Thyroid gland (tissue), 4 donors: Measurements from ENCODE around the gene SLC25A36. TPM values are rescaled to one million over a fixed set of nuclear protein-coding genes. Genes with fewer than 3 reads are reported as not detected.

ENCODE experiments used
- DNase-seq, 2 donors: peaks; one replicate each; pipeline ENCODE4 v3.0.0-alpha.2; 2019
- H3K27ac ChIP-seq, 3 donors: fragments of 200-600 bp; sonication (generic); 1 replicate in 2 of 3; 2 replicates in 1 of 3; pipeline ENCODE4 v1.5.1; 2016 to 2019; ENCODE audit warnings: mild to moderate bottlenecking in 1 of 3, moderate library complexity in 1 of 3
- H3K27me3 ChIP-seq: fragments of 200-600 bp; sonication (generic); one replicate; pipeline ENCODE4 v1.5.1; 2019
- H3K36me3 ChIP-seq, 2 donors: fragments of 200-600 bp; sonication (generic); one replicate each; pipeline ENCODE4 v1.5.1; 2016 to 2019
- H3K4me1 ChIP-seq, 2 donors: fragments of 200-600 bp; sonication (generic); one replicate each; pipeline ENCODE4 v1.5.1; 2017 to 2019
- H3K4me3 ChIP-seq, 3 donors: fragments of 200-600 bp; sonication (generic); replicated peaks in 1 of 3; 1 replicate in 2 of 3; 2 replicates in 1 of 3; pipeline ENCODE4 v1.5.1; 2016; ENCODE audit warnings: mild to moderate bottlenecking in 1 of 3
- H3K9me3 ChIP-seq: fragments of 200-600 bp; sonication (generic); one replicate; pipeline ENCODE4 v1.5.1; 2017
- POLR2A ChIP-seq, 2 donors: fragments of 450-650 bp; IDR thresholded peaks; one replicate each; pipeline ENCODE4 v1.6.1; 2017; ENCODE audit warnings: antibody characterized with exemption in 2 of 2, mild to moderate bottlenecking in 2 of 2, moderate library complexity in 1 of 2
- WGBS, 2 donors: methylation state at CpG; one replicate each; pipeline ENCODE4 v1.1.5; 2017; 5-methylcytosine and 5-hydroxymethylcytosine counted together
- intact Hi-C: fragments of 100-400 bp; cut with DNase I; formaldehyde crosslinking; loops from one replicate; pipeline ENCODE4 v1.15.1; 2023
- total RNA-seq, 4 donors: library from RNA; depleted of rRNA; stranded (reverse); fragments of >200 nt; gene quantifications; one replicate each; pipeline ENCODE4 v1.2.3, GENCODE V29; 2016
- TF ChIP-seq, protein P1 (sequence below), 6 experiments: fragments of 200-600 bp in 3 of 6; fragments of 450-650 bp in 3 of 6; sonication (generic) in 3 of 6; IDR thresholded peaks; one replicate each; pipeline ENCODE4 v1.5.1; 2016 to 2019; ENCODE audit warnings: antibody characterized with exemption in 6 of 6, mild to moderate bottlenecking in 2 of 6, inconsistent platforms in 1 of 6, moderate library complexity in 1 of 6

The SLC25A36 gene
- total RNA-seq, 4 donors from 2014 or later = 102 to 226 (median 145) TPM

DNA sequence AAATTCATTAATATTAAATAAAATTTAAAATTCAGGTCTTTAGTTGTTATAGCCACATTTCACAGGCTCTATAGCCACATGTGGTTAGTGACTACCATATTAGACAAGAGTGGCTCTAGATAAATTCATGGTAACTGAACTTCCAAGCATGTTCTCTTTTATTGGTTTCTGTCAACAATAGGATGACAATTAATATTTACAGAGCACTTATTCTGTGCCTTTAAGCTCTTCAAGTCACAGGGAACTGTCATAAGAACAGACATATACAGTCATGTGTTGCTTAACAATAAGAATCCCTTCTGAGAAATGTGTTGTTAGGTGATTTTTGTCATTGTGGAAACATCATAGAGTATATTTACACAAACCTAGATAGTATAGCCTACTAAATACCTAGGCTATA, 38.8 kb upstream of the SLC25A36 start:
- intact Hi-C loops = no loop called here
- H3K36me3 ChIP-seq = no peaks in the 10 kb centered on the region
- TF ChIP-seq, protein P1, sequence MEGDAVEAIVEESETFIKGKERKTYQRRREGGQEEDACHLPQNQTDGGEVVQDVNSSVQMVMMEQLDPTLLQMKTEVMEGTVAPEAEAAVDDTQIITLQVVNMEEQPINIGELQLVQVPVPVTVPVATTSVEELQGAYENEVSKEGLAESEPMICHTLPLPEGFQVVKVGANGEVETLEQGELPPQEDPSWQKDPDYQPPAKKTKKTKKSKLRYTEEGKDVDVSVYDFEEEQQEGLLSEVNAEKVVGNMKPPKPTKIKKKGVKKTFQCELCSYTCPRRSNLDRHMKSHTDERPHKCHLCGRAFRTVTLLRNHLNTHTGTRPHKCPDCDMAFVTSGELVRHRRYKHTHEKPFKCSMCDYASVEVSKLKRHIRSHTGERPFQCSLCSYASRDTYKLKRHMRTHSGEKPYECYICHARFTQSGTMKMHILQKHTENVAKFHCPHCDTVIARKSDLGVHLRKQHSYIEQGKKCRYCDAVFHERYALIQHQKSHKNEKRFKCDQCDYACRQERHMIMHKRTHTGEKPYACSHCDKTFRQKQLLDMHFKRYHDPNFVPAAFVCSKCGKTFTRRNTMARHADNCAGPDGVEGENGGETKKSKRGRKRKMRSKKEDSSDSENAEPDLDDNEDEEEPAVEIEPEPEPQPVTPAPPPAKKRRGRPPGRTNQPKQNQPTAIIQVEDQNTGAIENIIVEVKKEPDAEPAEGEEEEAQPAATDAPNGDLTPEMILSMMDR (IDR thresholded peaks at IDR 0.05) = no peak
- TF ChIP-seq POLR2A (IDR thresholded peaks at IDR 0.05) = no peak
- no peak overlapping the region for H3K4me3 ChIP-seq
- no peaks in the 10 kb centered on the region for H3K4me1 ChIP-seq
- H3K9me3 ChIP-seq = no peaks in the 10 kb centered on the region
- H3K27me3 ChIP-seq = no peaks in the 10 kb centered on the region
- H3K27ac ChIP-seq = no peak overlapping the region
- no peak for DNase-seq

DNA sequence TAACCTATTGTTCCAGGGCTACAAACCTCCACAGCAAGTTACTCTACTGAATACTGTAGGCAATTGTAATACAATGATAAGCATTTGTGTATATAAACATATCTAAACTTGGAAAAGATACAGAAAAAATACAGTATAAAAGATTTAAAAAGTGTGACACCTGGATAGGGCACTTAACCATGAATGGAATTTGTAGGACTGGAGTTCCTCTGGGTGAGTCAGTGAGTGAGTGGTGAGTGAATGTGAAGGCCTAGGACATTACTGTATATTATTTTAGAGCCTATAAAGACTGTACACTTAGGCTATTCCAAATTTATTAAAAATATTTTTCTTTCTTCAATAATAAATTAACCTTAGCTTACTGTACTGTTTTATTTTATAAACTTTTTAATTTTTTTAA, 38.4 kb upstream of the SLC25A36 start:
- TF ChIP-seq, protein P1 (IDR thresholded peaks at IDR 0.05) = no peak
- no peak for TF ChIP-seq POLR2A (IDR thresholded peaks at IDR 0.05)
- Histone ChIP-seq H3K9me3 (no peaks in the 10 kb centered on the region), H3K4me3 (no peak overlapping the region), H3K27ac (no peak overlapping the region), H3K4me1 (no peaks in the 10 kb centered on the region), H3K36me3 (no peaks in the 10 kb centered on the region), H3K27me3 (no peaks in the 10 kb centered on the region)
- DNase-seq = no peak
- intact Hi-C loops = no loop called here

GRCh38 chr3:140904521-140904920, 37.1 kb upstream of the SLC25A36 start:
- Histone ChIP-seq H3K27me3 (no peaks in the 10 kb centered on the region), H3K9me3 (no peaks in the 10 kb centered on the region), H3K36me3 (no peaks in the 10 kb centered on the region), H3K4me1 (no peaks in the 10 kb centered on the region), H3K27ac (no peak overlapping the region), H3K4me3 (no peak overlapping the region)
- DNase-seq = peak; percentile 12 to 23
- TF ChIP-seq, protein P1 (IDR thresholded peaks at IDR 0.05) = no peak
- TF ChIP-seq POLR2A (IDR thresholded peaks at IDR 0.05) = no peak
- intact Hi-C loops = no loop called here
- WGBS, 2 donors = 83 to 93% methylated on average over 1 of the region's 1 CpG

DNA sequence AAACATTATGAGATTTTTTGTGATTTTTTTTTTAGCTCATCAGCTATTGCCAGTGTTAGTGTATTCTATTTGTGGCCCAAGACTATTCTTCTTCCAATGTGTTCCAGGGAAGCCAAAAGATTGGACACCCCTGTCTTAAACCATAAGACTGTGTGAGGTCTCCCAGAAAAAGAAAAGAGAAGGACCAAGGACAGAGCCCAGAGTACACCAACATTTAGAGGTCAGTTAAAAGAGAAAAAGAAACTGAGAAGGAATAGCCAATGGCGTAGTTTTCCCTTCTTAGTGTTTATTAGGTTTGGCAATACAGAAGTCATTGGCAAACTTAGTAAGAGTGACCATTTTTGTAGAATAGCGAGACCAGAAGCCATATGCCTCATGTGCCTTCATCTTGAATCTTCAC, 36.1 kb upstream of the SLC25A36 start:
- intact Hi-C loops = no loop called here
- no peak for TF ChIP-seq POLR2A (IDR thresholded peaks at IDR 0.05)
- TF ChIP-seq, protein P1 (IDR thresholded peaks at IDR 0.05) = no peak
- Histone ChIP-seq H3K27ac (no peak overlapping the region), H3K27me3 (no peaks in the 10 kb centered on the region), H3K4me1 (no peaks in the 10 kb centered on the region), H3K9me3 (no peaks in the 10 kb centered on the region), H3K36me3 (no peaks in the 10 kb centered on the region), H3K4me3 (no peak overlapping the region)
- WGBS, 2 donors = 91 to 93% methylated on average over 2 of the region's 2 CpGs
- no peak for DNase-seq

DNA sequence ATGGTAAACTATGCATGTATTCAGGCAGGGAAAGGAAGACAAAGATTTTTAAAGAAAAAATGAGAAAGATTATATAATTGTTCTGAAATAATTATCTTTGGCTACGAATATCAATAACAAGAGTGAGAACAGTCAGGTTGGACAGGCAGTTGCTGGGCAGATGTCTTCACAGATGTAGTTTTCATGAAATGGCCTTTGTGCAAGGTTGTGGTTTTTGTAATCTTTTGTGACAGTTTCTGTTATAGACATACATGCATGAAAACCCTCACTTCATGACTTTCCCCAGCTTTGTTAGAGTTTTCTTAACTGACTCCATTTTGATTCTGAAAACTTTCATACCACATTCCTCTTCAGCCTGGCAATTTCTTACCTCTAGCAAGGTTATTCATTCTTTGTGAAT, 34.9 kb upstream of the SLC25A36 start:
- WGBS, 2 donors = 75 to 91% methylated on average over 1 of the region's 1 CpG
- no peaks in the 10 kb centered on the region for H3K9me3 ChIP-seq
- H3K36me3 ChIP-seq = no peaks in the 10 kb centered on the region
- no peak overlapping the region for H3K4me3 ChIP-seq
- H3K27ac ChIP-seq = no peak overlapping the region
- H3K27me3 ChIP-seq = no peaks in the 10 kb centered on the region
- no peak for DNase-seq
- H3K4me1 ChIP-seq = no peaks in the 10 kb centered on the region
- intact Hi-C loops = no loop called here
- TF ChIP-seq POLR2A (IDR thresholded peaks at IDR 0.05) = no peak
- TF ChIP-seq, protein P1 (IDR thresholded peaks at IDR 0.05) = no peak
